Loucy (cell line): ENCODE data around the gene MARCHF2.
A peak's percentile ranks its signal among the peaks of the same experiment; 100 is the strongest.

Experiments
- H2AFZ ChIP-seq: fragments of 200-600 bp; sonication (generic); 2 replicates; pipeline ENCODE4 v1.6.0; 2016; ENCODE audit warnings: antibody characterized with exemption, mild to moderate bottlenecking, low read length, moderate library complexity
- H3F3A ChIP-seq: fragments of 200-600 bp; 2 replicates; pipeline ENCODE4 v1.6.0; 2016; ENCODE audit warnings: antibody characterized with exemption, low read depth, mild to moderate bottlenecking
- H3K27me3 ChIP-seq: fragments of 200-600 bp; sonication (generic); 2 replicates; pipeline ENCODE4 v1.6.1; 2014; ENCODE audit warnings: low read length, mild to moderate bottlenecking; ENCODE audit not compliant: insufficient read depth, poor library complexity, severe bottlenecking
- H3K36me3 ChIP-seq: fragments of 200-600 bp; sonication (generic); 2 replicates; pipeline ENCODE4 v1.6.1; 2016; ENCODE audit warnings: low read length; ENCODE audit not compliant: insufficient read depth
- H3K4me1 ChIP-seq: fragments of 200-600 bp; sonication (generic); 2 replicates; pipeline ENCODE4 v1.5.1; 2014; ENCODE audit warnings: low read length, mild to moderate bottlenecking; ENCODE audit not compliant: insufficient read depth, poor library complexity, severe bottlenecking
- H3K4me2 ChIP-seq: fragments of 200-600 bp; sonication (generic); 2 replicates; pipeline ENCODE4 v1.6.0; 2014; ENCODE audit warnings: antibody characterized with exemption, low read length, low read depth, mild to moderate bottlenecking; ENCODE audit not compliant: poor library complexity, severe bottlenecking
- H3K4me3 ChIP-seq: fragments of 200-600 bp; sonication (generic); 2 replicates; pipeline ENCODE4 v1.5.1; 2014; ENCODE audit warnings: low read length, mild to moderate bottlenecking, mixed read lengths; ENCODE audit not compliant: poor library complexity, severe bottlenecking
- H3K79me2 ChIP-seq: fragments of 200-600 bp; sonication (generic); 2 replicates; pipeline ENCODE4 v1.6.1; 2014; ENCODE audit warnings: low read length; ENCODE audit not compliant: insufficient read depth
- H3K9ac ChIP-seq: fragments of 200-600 bp; sonication (generic); 2 replicates; pipeline ENCODE4 v1.6.0; 2014; ENCODE audit warnings: mild to moderate bottlenecking, low read depth, low read length, moderate library complexity; ENCODE audit not compliant: poor library complexity, severe bottlenecking
- H3K9me2 ChIP-seq: fragments of 200-600 bp; sonication (generic); replicated peaks from 2 replicates; pipeline ENCODE4 v1.6.1; 2016; ENCODE audit warnings: low read depth, low read length, mixed read lengths
- H3K9me3 ChIP-seq: fragments of 200-600 bp; sonication (generic); 2 replicates; pipeline ENCODE4 v1.6.1; 2014; ENCODE audit warnings: mild to moderate bottlenecking, antibody characterized with exemption, low read length, low read depth; ENCODE audit not compliant: insufficient read depth
- H4K20me1 ChIP-seq: fragments of 200-600 bp; sonication (generic); 2 replicates; pipeline ENCODE4 v1.6.0; 2014; ENCODE audit warnings: antibody characterized with exemption, low read length, mild to moderate bottlenecking; ENCODE audit not compliant: insufficient read depth, poor library complexity, severe bottlenecking
- CTCF ChIP-seq: fragments of 200-600 bp; sonication (generic); conservative IDR thresholded peaks from 2 replicates; pipeline ENCODE4 v1.5.1; 2014; ENCODE audit warnings: mild to moderate bottlenecking, antibody characterized with exemption, low read length
- EZH2phosphoT487 ChIP-seq: fragments of 200-600 bp; IDR thresholded peaks from 2 replicates; pipeline ENCODE4 v1.6.1; 2018; ENCODE audit warnings: antibody characterized with exemption, mild to moderate bottlenecking, moderate library complexity, borderline replicate concordance

MARCHF2 gene

GRCh38 chr19:8484331-8484894, 71.3 kb downstream of the MARCHF2 start:
- peaks cover 18% of the 10 kb centered on the region for H3K4me1 ChIP-seq
- H3K79me2 ChIP-seq, result peaks cover 69% of the 10 kb centered on the region
- no peak overlapping the region for H3K9ac ChIP-seq
- H2AFZ ChIP-seq, result no peak overlapping the region
- TF ChIP-seq CTCF (no peak), EZH2phosphoT487 (no peak)
- H3K9me3 ChIP-seq, result no peaks in the 10 kb centered on the region
- H3K4me3 ChIP-seq, result no peak overlapping the region
- H3K4me2 ChIP-seq, result no peak overlapping the region
- H3K9me2 ChIP-seq, result no peaks in the 10 kb centered on the region
- H3F3A ChIP-seq, result 0 out of 2 replicates have a peak, but pooled peaks cover 6% of the 10 kb centered on the region
- peaks cover 82% of the 10 kb centered on the region for H4K20me1 ChIP-seq
- peaks cover 91% of the 10 kb centered on the region for H3K36me3 ChIP-seq
- no peaks in the 10 kb centered on the region for H3K27me3 ChIP-seq

DNA sequence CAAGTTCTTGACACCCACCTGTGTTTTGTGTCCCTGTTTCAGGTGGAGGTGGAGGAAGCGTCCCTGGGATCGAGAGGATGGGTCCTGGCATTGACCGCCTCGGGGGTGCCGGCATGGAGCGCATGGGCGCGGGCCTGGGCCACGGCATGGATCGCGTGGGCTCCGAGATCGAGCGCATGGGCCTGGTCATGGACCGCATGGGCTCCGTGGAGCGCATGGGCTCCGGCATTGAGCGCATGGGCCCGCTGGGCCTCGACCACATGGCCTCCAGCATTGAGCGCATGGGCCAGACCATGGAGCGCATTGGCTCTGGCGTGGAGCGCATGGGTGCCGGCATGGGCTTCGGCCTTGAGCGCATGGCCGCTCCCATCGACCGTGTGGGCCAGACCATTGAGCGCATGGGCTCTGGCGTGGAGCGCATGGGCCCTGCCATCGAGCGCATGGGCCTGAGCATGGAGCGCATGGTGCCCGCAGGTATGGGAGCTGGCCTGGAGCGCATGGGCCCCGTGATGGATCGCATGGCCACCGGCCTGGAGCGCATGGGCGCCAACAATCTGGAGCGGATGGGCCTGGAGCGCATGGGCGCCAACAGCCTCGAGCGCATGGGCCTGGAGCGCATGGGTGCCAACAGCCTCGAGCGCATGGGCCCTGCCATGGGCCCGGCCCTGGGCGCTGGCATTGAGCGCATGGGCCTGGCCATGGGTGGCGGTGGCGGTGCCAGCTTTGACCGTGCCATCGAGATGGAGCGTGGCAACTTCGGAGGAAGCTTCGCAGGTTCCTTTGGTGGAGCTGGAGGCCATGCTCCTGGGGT, 72.7 kb downstream of the MARCHF2 start:
- Histone ChIP-seq H3K4me2 (no peak overlapping the region), H3K36me3 (peaks cover 98% of the 10 kb centered on the region), H3K9me2 (no peaks in the 10 kb centered on the region)

DNA sequence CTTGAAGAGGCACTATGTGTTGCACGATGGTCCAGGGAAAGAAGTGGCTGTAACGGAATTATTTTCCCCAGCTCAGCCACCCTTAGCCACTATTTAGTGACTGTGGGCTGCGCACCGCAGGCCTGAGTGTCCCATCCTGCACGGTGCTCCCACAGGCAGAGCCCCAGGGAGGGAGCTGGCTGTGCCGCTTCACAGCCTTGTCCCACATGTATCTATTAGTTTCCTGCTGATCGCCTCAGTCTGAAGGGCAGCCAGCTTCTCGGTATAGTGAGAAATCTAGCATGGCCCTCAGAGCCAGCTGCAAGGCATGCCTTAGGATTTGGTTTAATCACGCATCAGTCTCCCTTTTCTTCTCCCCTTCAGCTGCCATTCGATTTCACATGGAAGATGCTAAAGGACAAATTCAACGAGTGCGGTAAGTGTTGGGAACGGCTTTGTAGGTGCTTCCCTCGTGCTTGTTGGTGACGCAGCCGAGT, 73.6 kb downstream of the MARCHF2 start:
- H3K27me3 ChIP-seq, result no peaks in the 10 kb centered on the region
- TF ChIP-seq EZH2phosphoT487 (no peak), CTCF (no peak)
- H3K4me3 ChIP-seq, result peak overlapping the region; percentile 19
- H2AFZ ChIP-seq, result no peak overlapping the region
- H3K9ac ChIP-seq, result no peak overlapping the region
- 0 out of 2 replicates have a peak, but pooled peaks cover 6% of the 10 kb centered on the region for H3F3A ChIP-seq
- H3K79me2 ChIP-seq, result peaks cover 46% of the 10 kb centered on the region
- peak overlapping the region; percentile 51 for H3K4me2 ChIP-seq
- peaks cover 94% of the 10 kb centered on the region for H3K36me3 ChIP-seq
- peaks cover 60% of the 10 kb centered on the region for H4K20me1 ChIP-seq
- peaks cover 18% of the 10 kb centered on the region for H3K4me1 ChIP-seq
- no peaks in the 10 kb centered on the region for H3K9me2 ChIP-seq
- no peaks in the 10 kb centered on the region for H3K9me3 ChIP-seq

More for the DNA sequence above, 72.7 kb downstream of the MARCHF2 start:
- H3K4me1 ChIP-seq, result peaks cover 18% of the 10 kb centered on the region
- H3K9ac ChIP-seq, result no peak overlapping the region
- TF ChIP-seq EZH2phosphoT487 (no peak), CTCF (no peak)
- no peak overlapping the region for H3K4me3 ChIP-seq
- peaks cover 69% of the 10 kb centered on the region for H4K20me1 ChIP-seq
- H3K27me3 ChIP-seq, result no peaks in the 10 kb centered on the region
- no peaks in the 10 kb centered on the region for H3K9me3 ChIP-seq
- H2AFZ ChIP-seq, result no peak overlapping the region
- peaks cover 55% of the 10 kb centered on the region for H3K79me2 ChIP-seq
- 0 out of 2 replicates have a peak, but pooled peaks cover 6% of the 10 kb centered on the region for H3F3A ChIP-seq
